Myometrial cell (primary cell): Measurements from ENCODE around the gene ZNF81. TPM values are rescaled to one million over a fixed set of nuclear protein-coding genes. Genes with fewer than 3 reads are reported as not detected.

ENCODE experiments used
- total RNA-seq: library from RNA; depleted of rRNA; stranded (reverse); fragments of >200 nt; gene quantifications from 2 replicates; pipeline ENCODE4 v1.2.3, GENCODE V29; 2015

The ZNF81 gene
- 1.2 and 2.5 TPM in 2 replicates for total RNA-seq

DNA sequence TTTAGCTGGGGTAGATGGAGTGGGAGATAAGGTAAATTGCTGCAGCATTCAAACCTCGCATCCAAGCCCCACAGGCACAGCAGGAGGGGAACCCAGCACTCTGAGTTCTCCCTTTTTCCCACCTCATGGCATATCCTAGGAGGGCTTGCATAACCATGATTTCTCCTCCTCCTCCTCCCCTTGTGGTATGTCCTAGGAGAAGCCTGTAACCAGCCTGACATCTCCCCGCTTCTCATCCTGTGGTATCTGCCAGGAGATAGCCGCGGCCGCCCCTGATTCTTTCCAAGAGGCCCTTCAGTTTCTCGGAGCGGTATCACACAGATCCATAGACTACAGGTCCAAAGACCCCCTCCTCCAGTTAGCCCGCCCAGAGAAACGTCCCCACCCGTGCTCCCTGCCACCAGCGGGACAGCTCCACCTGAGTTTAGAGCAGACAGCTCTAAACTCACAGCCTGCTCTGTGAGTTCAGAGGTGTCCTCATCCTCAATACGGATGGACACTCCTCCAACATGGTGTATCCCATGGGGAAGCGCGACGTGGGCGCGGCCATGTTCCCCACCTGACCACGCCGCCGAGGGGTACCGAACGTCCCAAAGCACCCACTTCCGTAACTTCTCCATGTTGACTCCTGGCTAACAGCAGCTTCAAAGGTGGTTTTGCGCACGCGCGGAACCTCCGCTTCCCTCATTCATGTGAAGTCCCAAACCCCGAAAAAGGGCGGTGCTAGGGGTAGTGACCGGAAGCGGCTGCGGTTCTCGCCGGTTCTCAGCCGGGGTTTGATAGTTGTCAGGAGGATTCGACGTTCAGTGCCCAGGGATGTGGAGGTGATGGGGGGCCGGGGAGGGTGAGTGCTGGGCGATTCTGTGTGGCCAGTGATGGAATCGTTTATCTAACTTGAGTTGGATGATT lies at the start of gene ZNF81:
Gene ZNF81 (plus strand): TSS at position 739 of the 909 bp plus-strand sequence. CDS start 9,366 bp downstream, outside the sequence.

Other genes starting within 250 kb of the ZNF81 start
- gene SYN1, start 217.0 kb upstream of the ZNF81 start, total RNA-seq = 0.18 and 0.29 TPM in 2 replicates
- gene CFP, start 207.0 kb upstream of the ZNF81 start, total RNA-seq = 0.53 TPM in 1 of 2 replicates, not detected in the other
- gene ELK1, start 186.3 kb upstream of the ZNF81 start, total RNA-seq = 37.0 and 38.1 TPM in 2 replicates
- 117 and 127 TPM in 2 replicates for gene UXT, start 177.7 kb upstream of the ZNF81 start, total RNA-seq
- gene ZNF182, start 167.1 kb downstream of the ZNF81 start, total RNA-seq = 1.1 and 1.2 TPM in 2 replicates
- gene SPACA5, start 170.1 kb downstream of the ZNF81 start, total RNA-seq = not detected in 2 replicates
- gene ZNF630, start 234.7 kb downstream of the ZNF81 start, total RNA-seq = 1.4 and 4.8 TPM in 2 replicates